Kidney epithelial cell (primary cell): ENCODE measurements around the gene ZNF19. TPM values are rescaled to one million over a fixed set of nuclear protein-coding genes. Genes with fewer than 3 reads are reported as not detected.

Experiments used
- DNase-seq: peaks from one replicate; pipeline ENCODE4 v3.0.0-alpha.2; 2010; ENCODE audit warnings: low read depth
- H3K27me3 ChIP-seq: 2 replicates; pipeline ENCODE4 v1.6.0; 2011; ENCODE audit warnings: low read length; ENCODE audit not compliant: control insufficient read depth, insufficient read depth
- H3K36me3 ChIP-seq: 2 replicates; pipeline ENCODE4 v1.5.1; 2011; ENCODE audit warnings: low read length; ENCODE audit not compliant: control insufficient read depth, insufficient read depth
- H3K4me3 ChIP-seq: 2 replicates; pipeline ENCODE4 v1.5.1; 2011; ENCODE audit warnings: low read depth, mild to moderate bottlenecking, control low read depth, low read length
- total RNA-seq: library from RNA; depleted of rRNA; stranded (reverse); fragments of >200 nt; gene quantifications from 2 replicates; pipeline ENCODE4 v1.2.3, GENCODE V29; 2015
- TF ChIP-seq, protein P1 (sequence below): IDR thresholded peaks from 2 replicates; pipeline ENCODE4 v1.5.1; 2011; ENCODE audit warnings: mild to moderate bottlenecking, moderate library complexity, low read length, control low read depth, inconsistent platforms; ENCODE audit not compliant: insufficient read depth, poor library complexity, severe bottlenecking

The ZNF19 gene
- total RNA-seq, 1 donor from 2014 or later: 3.6 TPM

GRCh38 chr16:71449020-71449419 lies 40.1 kb downstream of the ZNF19 start:
- Histone ChIP-seq H3K4me3 (no peak overlapping the region), H3K27me3 (no peaks in the 10 kb centered on the region), H3K36me3 (peaks cover 8% of the 10 kb centered on the region)
- no peak for DNase-seq
- TF ChIP-seq, protein P1, sequence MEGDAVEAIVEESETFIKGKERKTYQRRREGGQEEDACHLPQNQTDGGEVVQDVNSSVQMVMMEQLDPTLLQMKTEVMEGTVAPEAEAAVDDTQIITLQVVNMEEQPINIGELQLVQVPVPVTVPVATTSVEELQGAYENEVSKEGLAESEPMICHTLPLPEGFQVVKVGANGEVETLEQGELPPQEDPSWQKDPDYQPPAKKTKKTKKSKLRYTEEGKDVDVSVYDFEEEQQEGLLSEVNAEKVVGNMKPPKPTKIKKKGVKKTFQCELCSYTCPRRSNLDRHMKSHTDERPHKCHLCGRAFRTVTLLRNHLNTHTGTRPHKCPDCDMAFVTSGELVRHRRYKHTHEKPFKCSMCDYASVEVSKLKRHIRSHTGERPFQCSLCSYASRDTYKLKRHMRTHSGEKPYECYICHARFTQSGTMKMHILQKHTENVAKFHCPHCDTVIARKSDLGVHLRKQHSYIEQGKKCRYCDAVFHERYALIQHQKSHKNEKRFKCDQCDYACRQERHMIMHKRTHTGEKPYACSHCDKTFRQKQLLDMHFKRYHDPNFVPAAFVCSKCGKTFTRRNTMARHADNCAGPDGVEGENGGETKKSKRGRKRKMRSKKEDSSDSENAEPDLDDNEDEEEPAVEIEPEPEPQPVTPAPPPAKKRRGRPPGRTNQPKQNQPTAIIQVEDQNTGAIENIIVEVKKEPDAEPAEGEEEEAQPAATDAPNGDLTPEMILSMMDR: no peak

GRCh38 chr16:71448274-71448866 lies 40.8 kb downstream of the ZNF19 start:
- peaks cover 8% of the 10 kb centered on the region for H3K36me3 ChIP-seq
- no peak for DNase-seq
- TF ChIP-seq, protein P1: no peak
- no peaks in the 10 kb centered on the region for H3K27me3 ChIP-seq
- no peak overlapping the region for H3K4me3 ChIP-seq

- H3K4me3 ChIP-seq: no peak overlapping the region
- H3K36me3 ChIP-seq: peaks cover 3% of the 10 kb centered on the region
- no peak for DNase-seq
- H3K27me3 ChIP-seq: no peaks in the 10 kb centered on the region
- TF ChIP-seq, protein P1: no peak
These were observed 45.4 kb downstream of the ZNF19 start for GRCh38 chr16:71443714-71444113.

- TF ChIP-seq, protein P1: no peak
- no peak for DNase-seq
- Histone ChIP-seq H3K27me3 (no peaks in the 10 kb centered on the region), H3K4me3 (no peak within 1 kb of the TSS), H3K36me3 (no peaks in the 10 kb centered on the region)
These were observed 47.1 kb downstream of the ZNF19 start, which contains the start of gene TLE7 for GRCh38 chr16:71442051-71442440. Gene TLE7 (minus strand): TSS chr16:71442054. CDS start chr16:71433324, 8,730 bp downstream.

- DNase-seq: no peak
- TF ChIP-seq, protein P1: peak; percentile 24
- Histone ChIP-seq H3K27me3 (no peaks in the 10 kb centered on the region), H3K4me3 (no peak overlapping the region), H3K36me3 (no peaks in the 10 kb centered on the region)
These were observed 47.6 kb downstream of the ZNF19 start for GRCh38 chr16:71441348-71442050.
